GM10248 (cell line): Measurements from ENCODE around the gene HS2ST1.

Source experiments
- CTCF ChIA-PET: fragments of 300-600 bp; sonication (Branson Sonifier 250); formaldehyde crosslinking; extraction: SDS; loops from one replicate; lab custom pipeline; 2021; ENCODE audit warnings: antibody characterized with exemption; lab: Yijun Ruan, JAX
- POLR2A ChIA-PET: fragments of 350-650 bp; sonication (Branson Sonifier 250); formaldehyde crosslinking; extraction: SDS; loops from one replicate; lab custom pipeline; 2020; ENCODE audit warnings: antibody characterized with exemption; lab: Yijun Ruan, JAX
- DNase-seq: peaks from one replicate; pipeline ENCODE4 v3.0.0; 2012; ENCODE audit errors: extremely low spot score
- TF ChIP-seq, protein P1 (sequence below): IDR thresholded peaks from 2 replicates; pipeline ENCODE4 v1.5.1; 2012; ENCODE audit warnings: mild to moderate bottlenecking, low read depth; ENCODE audit errors: extremely low read depth, missing control alignments, control extremely low read depth

The HS2ST1 gene

DNA sequence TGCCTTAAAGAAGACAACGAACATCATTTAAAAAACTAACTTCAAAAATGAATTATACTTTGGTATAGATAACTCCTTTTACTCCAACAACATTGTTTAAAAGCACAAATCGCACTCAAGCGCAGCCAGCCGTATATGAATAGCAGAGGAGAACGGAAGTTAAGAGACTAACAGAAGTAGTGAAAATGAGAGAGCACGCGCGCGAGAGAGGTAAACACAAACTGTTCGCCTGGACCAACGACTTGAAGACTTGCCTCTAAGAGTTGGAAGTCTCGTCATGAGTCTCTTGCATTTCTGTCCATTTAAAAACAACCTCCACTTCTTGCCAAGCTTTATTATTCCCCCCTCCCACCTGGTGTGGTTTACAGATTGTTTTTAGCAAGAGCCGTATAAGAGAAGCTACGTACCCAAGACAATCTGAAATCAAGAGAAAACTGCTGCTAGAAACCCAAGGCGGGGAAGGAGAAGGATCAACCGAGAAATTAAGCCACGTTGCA is 988 bp upstream of the HS2ST1 start:
- POLR2A ChIA-PET, result interaction anchor here (1.5 kb wide), 1 partner anchor 145 kb away, joined by 7 read pairs; no protein-coding TSS in a partner anchor
- CTCF ChIA-PET, result interaction anchor here (1.8 to 3.3 kb wide), 3 partner anchors 12 to 170 kb away, joined by 4 to 25 read pairs (median 16); no protein-coding TSS in a partner anchor
- peak; percentile 40 for DNase-seq
- TF ChIP-seq, protein P1, sequence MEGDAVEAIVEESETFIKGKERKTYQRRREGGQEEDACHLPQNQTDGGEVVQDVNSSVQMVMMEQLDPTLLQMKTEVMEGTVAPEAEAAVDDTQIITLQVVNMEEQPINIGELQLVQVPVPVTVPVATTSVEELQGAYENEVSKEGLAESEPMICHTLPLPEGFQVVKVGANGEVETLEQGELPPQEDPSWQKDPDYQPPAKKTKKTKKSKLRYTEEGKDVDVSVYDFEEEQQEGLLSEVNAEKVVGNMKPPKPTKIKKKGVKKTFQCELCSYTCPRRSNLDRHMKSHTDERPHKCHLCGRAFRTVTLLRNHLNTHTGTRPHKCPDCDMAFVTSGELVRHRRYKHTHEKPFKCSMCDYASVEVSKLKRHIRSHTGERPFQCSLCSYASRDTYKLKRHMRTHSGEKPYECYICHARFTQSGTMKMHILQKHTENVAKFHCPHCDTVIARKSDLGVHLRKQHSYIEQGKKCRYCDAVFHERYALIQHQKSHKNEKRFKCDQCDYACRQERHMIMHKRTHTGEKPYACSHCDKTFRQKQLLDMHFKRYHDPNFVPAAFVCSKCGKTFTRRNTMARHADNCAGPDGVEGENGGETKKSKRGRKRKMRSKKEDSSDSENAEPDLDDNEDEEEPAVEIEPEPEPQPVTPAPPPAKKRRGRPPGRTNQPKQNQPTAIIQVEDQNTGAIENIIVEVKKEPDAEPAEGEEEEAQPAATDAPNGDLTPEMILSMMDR, result no peak

DNA sequence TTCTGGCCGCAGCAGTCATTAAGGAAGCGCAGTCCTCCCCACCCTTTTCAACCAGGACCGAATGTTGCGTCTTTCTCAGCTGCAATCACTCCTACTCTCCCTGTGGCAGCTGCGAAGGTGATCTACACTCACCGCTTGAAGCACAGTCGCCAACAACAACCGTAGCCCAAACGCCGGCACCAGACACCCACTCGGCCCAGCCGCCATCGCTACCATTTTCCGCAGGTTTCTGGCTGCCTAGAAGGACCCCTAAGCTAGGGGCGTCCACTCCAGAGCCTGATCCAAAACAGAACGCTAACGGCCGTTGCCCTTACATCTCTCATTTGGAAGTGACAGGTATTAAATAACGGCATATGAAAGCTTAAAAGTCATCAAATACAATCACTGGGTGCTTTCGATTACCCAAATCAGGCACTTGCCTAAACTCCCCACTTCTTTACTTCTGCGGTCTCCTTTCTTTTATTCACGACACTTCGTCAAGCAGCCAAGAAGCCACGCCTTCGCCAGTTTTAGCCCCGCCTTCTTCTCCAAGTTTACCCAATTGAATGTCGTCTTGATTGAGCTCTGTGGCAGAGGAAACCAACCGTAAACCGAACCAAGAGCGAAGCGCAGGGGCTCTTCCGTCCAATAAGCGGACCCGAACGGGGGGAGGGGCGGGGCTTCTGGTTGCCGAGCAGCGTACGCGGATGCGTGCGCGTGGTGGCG is 387 bp upstream of the HS2ST1 start, which contains the start of gene SELENOF:
TSS of gene SELENOF (minus strand) at position 231 of the 705 bp plus-strand sequence. CDS start at position 216, 15 bp downstream.
- TF ChIP-seq, protein P1, result no peak
- POLR2A ChIA-PET, result interaction anchor here (0.6 to 1.5 kb wide), 2 partner anchors 144 to 217 kb away, joined by 7 to 9 read pairs; no protein-coding TSS in a partner anchor
- CTCF ChIA-PET, result interaction anchor here (0.9 to 3.3 kb wide), 7 partner anchors 13 to 210 kb away, joined by 3 to 25 read pairs (median 4); partner anchors contain the start of gene SH3GLB1
- peak; percentile 95 for DNase-seq

DNA sequence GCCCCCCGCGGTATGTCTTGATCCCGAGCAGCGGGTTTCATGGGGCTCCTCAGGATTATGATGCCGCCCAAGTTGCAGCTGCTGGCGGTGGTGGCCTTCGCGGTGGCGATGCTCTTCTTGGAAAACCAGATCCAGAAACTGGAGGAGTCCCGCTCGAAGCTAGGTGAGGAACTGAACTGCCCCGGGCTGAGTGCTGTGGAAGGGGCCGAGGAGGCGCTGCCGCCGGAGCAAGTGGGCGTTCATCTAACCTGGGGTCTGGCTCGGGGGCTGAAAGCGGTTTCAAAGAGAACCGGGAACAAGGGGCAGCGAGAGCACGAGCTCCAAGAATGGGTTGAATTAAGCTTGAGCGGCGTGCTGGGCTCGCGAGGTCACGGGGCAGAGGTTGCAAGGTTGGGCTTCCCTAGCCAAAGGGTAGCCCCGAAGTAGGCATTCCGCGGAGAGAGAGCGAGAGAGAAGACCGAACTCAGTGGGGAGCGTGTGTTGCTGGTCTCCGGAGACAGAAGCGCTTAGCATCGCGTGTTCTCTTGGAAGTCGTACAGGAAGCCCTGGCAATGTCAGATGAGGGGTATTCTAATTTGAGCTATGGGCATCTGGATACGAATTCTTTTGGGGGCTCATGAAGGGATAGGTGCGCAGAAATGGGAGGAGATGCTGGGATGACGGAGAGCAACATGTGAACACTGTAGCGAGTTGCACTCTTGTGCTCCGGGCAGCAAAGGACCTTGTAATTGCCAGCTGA is 732 bp downstream of the HS2ST1 start:
- ChIA-PET CTCF (interaction anchor here (1.0 to 3.3 kb wide), 6 partner anchors 17 to 211 kb away, joined by 3 to 25 read pairs (median 6); partner anchors contain the start of gene SH3GLB1), POLR2A (no interaction called here)
- TF ChIP-seq, protein P1, result no peak
- peak; percentile 45 for DNase-seq

DNA sequence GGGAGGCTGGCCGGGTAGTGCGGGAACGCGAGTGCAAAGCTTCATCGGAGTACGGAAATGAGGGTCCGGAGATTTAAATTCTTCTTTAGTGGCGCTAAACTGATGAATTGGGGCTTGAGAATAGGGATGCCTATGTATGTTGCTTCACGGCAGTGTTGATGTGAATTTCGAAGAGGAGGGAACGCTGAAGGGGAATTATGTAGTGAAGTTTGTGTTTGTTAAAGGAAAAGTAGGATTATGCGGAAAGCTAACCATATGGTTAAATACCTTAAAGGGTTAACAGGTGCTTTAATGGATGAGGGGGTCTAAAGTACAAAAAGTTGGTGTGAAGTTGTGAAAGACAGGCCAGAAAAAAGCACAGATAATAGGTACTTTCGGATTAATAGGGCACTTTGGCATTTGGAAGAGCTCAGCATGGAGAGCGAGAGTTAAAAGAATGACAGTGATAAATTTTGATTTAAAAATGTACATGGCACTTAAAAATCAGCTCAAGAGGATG is 1.4 kb downstream of the HS2ST1 start:
- TF ChIP-seq, protein P1, result no peak
- no peak for DNase-seq
- ChIA-PET CTCF (interaction anchor here (1.0 to 3.3 kb wide), 5 partner anchors 18 to 212 kb away, joined by 3 to 25 read pairs (median 8); partner anchors contain the start of gene SH3GLB1), POLR2A (interaction anchor here (0.5 kb wide), 1 partner anchor 415 kb away, joined by 5 read pairs; no protein-coding TSS in a partner anchor)

DNA sequence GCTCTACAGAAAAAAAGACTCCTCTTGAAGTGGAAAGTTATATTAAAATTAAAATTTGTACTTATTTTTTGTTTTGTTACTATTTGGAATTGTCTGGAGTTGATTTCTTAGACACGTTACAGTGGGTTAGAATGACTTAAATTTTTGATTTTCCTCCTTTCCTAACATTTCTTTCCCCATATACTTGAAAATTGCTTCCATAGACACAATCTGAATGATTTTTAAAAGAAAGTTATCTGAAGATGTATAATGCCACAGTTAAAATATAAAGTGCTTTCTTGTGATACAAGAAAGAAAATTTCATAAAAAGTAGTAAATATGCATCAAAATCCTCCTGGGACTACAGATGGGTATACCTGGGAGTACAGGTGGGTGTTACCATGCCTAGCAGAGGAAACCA is 2.3 kb downstream of the HS2ST1 start:
- CTCF ChIA-PET, result interaction anchor here (1.0 kb wide), 1 partner anchor 154 kb away, joined by 4 read pairs; no protein-coding TSS in a partner anchor
- POLR2A ChIA-PET, result no interaction called here
- no peak for DNase-seq
- TF ChIP-seq, protein P1, result no peak
